Adrenal gland (tissue), 12 donors: Measurements from ENCODE around the gene ST8SIA4. TPM values are rescaled to one million over a fixed set of nuclear protein-coding genes. Genes with fewer than 3 reads are reported as not detected.

Experiments used
- DNase-seq, 7 donors: peaks; one replicate each; pipeline ENCODE4 v3.0.0-alpha.2; 2019 to 2020
- H3K27ac ChIP-seq, 5 donors: fragments of 200-600 bp; sonication (generic) in 4 of 5; 1 replicate in 3 of 5; 2 replicates in 2 of 5; pipeline versions ENCODE4 v1.5.1 to v1.8.0; 2016 to 2020; ENCODE audit warnings: mild to moderate bottlenecking in 1 of 5
- H3K27me3 ChIP-seq: fragments of 200-600 bp; 2 replicates; pipeline ENCODE4 v1.8.0; 2021
- H3K36me3 ChIP-seq, 2 donors: fragments of 200-600 bp; replicated peaks in 1 of 2; 1 replicate in 1 of 2; 2 replicates in 1 of 2; pipeline versions ENCODE4 v1.5.1 to v1.8.0; 2018 to 2022
- H3K4me1 ChIP-seq, 2 donors: fragments of 200-600 bp; replicated peaks in 1 of 2; 1 replicate in 1 of 2; 2 replicates in 1 of 2; pipeline versions ENCODE4 v1.5.1 to v1.8.0; 2018 to 2021
- H3K4me3 ChIP-seq, 4 donors: fragments of 200-600 bp; sonication (generic) in 3 of 4; one replicate each; pipeline ENCODE4 v1.5.1; 2016 to 2018
- H3K9me3 ChIP-seq, 3 donors: fragments of 200-600 bp; sonication (generic) in 1 of 3; replicated peaks in 1 of 3; 1 replicate in 2 of 3; 2 replicates in 1 of 3; pipeline versions ENCODE4 v1.5.1 to v1.8.0; 2016 to 2021
- POLR2A ChIP-seq, 2 donors: fragments of 450-650 bp; IDR thresholded peaks; one replicate each; pipeline ENCODE4 v1.6.1; 2017; ENCODE audit warnings: antibody characterized with exemption in 2 of 2, mild to moderate bottlenecking in 2 of 2, moderate library complexity in 1 of 2
- WGBS, 4 donors: extraction: QIAGEN DNeasy Blood & Tissue Kit in 2 of 4; methylation state at CpG; one replicate each; pipeline versions ENCODE4 v1.1.5 to v1.1.7; 2013 to 2017; 5-methylcytosine and 5-hydroxymethylcytosine counted together
- intact Hi-C, 2 donors: fragments of 100-400 bp; cut with DNase I; formaldehyde crosslinking; loops; one replicate each; pipeline versions ENCODE4 v1.14.1 to v1.15.0; 2022 to 2023
- polyA plus RNA-seq, 3 donors: library from polyadenylated mRNA; stranded (reverse); fragments of 200-250 nt in 2 of 3; fragments of 350-450 nt in 1 of 3; fragmentation: Illumina TruSeq in 1 of 3; extraction: RNeasy Lipid Tissue Mini Kit (QIAGEN cat#74804) in 1 of 3; gene quantifications; one replicate each; pipeline ENCODE4 v1.2.3, GENCODE V29; 2013 to 2014
- total RNA-seq, 9 donors: library from RNA; depleted of rRNA in 4 of 9; stranded (reverse); fragments of >200 nt in 4 of 9; fragments of 120-200 nt in 1 of 9; fragmentation: NEBNext Ultra II Directional in 1 of 9; extraction: Animal tissue kit (Norgen Biotek cat#: 25700) in 1 of 9; gene quantifications; one replicate each; pipeline versions ENCODE4 v1.1.0 to v1.2.4, GENCODE V29; 2013 to 2023
- TF ChIP-seq, protein P1 (sequence below), 6 experiments: fragments of 450-650 bp in 4 of 6; fragments of 200-600 bp in 2 of 6; sonication (generic) in 1 of 6; IDR thresholded peaks; 1 replicate in 5 of 6; 2 replicates in 1 of 6; pipeline versions ENCODE4 v1.5.1 to v1.8.0; 2016 to 2021; ENCODE audit warnings: antibody characterized with exemption in 6 of 6, mild to moderate bottlenecking in 2 of 6, moderate library complexity in 1 of 6
- donor health status: healthy with polysubstance abuse.
- donor health status: Bipolar disorder and iron deficiency.
- donor health status: DM: yes; HTN: yes; CAD: no.
- donor health status: DM: no; HTN: no; CAD: no.
- donor health status: DM: no; HTN: no; CAD: no.
- donor health status: DM: yes; HTN: yes; CAD: no.

ST8SIA4 gene
- total and polyA plus RNA-seq, 12 donors = 0.85 to 11.4 (median 5.5) TPM

DNA sequence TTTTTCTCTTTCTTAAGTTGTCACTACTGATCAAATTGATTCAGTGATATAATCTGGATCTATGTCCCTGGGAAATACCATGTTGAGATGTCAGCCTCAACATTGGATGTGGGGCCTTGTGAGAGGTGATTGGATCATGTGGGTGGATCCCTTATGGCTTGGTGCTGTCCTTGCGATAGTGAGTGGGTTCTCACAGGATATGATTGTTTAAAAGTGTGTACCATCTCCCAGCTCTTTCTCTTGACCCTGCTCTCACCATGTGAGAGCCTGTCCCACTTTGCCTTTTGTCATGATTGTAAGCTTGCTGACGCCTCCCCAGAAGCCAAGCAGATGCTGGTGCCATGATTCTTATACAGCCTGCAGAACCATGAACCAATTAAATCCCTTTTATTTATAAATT is 68.6 kb downstream of the ST8SIA4 start:
- no peak for TF ChIP-seq POLR2A (IDR thresholded peaks at IDR 0.05)
- no peak overlapping the region for H3K4me3 ChIP-seq
- 89 to 96% (median 94%) methylated on average over 2 of the region's 2 CpGs for WGBS, 4 donors
- no peak overlapping the region for H3K27ac ChIP-seq
- no peaks in the 10 kb centered on the region for H3K27me3 ChIP-seq
- no peaks in the 10 kb centered on the region for H3K9me3 ChIP-seq
- H3K4me1 ChIP-seq = no peaks in the 10 kb centered on the region
- H3K36me3 ChIP-seq = no peaks in the 10 kb centered on the region
- intact Hi-C loops = no loop called here
- DNase-seq = no peak

- intact Hi-C loops = no loop called here
- Histone ChIP-seq H3K27ac (no peak overlapping the region), H3K4me1 (no peaks in the 10 kb centered on the region), H3K4me3 (no peak overlapping the region), H3K9me3 (no peaks in the 10 kb centered on the region), H3K27me3 (no peaks in the 10 kb centered on the region), H3K36me3 (no peaks in the 10 kb centered on the region)
- WGBS, 4 donors = 87 to 91% (median 88%) methylated on average over 6 of the region's 6 CpGs
- no peak for TF ChIP-seq POLR2A (IDR thresholded peaks at IDR 0.05)
- TF ChIP-seq, protein P1, sequence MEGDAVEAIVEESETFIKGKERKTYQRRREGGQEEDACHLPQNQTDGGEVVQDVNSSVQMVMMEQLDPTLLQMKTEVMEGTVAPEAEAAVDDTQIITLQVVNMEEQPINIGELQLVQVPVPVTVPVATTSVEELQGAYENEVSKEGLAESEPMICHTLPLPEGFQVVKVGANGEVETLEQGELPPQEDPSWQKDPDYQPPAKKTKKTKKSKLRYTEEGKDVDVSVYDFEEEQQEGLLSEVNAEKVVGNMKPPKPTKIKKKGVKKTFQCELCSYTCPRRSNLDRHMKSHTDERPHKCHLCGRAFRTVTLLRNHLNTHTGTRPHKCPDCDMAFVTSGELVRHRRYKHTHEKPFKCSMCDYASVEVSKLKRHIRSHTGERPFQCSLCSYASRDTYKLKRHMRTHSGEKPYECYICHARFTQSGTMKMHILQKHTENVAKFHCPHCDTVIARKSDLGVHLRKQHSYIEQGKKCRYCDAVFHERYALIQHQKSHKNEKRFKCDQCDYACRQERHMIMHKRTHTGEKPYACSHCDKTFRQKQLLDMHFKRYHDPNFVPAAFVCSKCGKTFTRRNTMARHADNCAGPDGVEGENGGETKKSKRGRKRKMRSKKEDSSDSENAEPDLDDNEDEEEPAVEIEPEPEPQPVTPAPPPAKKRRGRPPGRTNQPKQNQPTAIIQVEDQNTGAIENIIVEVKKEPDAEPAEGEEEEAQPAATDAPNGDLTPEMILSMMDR (IDR thresholded peaks at IDR 0.05) = no peak
- no peak for DNase-seq
Observed at GRCh38 chr5:100832252-100833230, 70.5 kb downstream of the ST8SIA4 start.

DNA sequence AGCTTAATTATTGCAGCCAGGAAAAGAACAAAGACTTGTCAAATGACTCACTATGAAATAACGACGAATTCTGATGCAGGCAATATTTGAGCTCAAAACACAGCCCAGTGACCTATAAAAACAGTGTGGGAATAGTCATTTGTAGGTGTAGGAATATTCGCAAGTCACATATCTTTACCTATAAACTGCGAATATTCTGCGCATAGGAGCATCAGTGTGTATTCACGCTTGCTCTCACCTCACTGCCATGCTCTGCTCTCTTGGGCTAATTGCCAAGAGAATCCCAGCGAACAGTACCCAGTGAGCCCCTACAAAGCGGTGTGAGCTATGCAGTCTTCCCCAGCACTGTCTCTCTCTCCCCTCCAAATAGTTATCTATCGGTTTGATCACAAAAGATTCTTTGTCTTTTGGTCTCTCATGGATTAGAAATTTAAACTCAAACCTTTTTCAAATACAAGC is 74.2 kb downstream of the ST8SIA4 start:
- intact Hi-C loops = no loop called here
- Histone ChIP-seq H3K9me3 (no peaks in the 10 kb centered on the region), H3K36me3 (no peaks in the 10 kb centered on the region), H3K4me1 (peaks cover 0 to 3% of the 10 kb centered on the region in 2 donors), H3K27ac (no peak overlapping the region), H3K27me3 (no peaks in the 10 kb centered on the region), H3K4me3 (no peak overlapping the region)
- TF ChIP-seq, protein P1 (IDR thresholded peaks at IDR 0.05) = no peak
- no peak for TF ChIP-seq POLR2A (IDR thresholded peaks at IDR 0.05)
- 81 to 90% (median 86%) methylated on average over 9 of the region's 9 CpGs for WGBS, 4 donors
- DNase-seq = no peak

GRCh38 chr5:100828071-100828897 is 74.8 kb downstream of the ST8SIA4 start:
- TF ChIP-seq, protein P1 (IDR thresholded peaks at IDR 0.05) = no peak
- TF ChIP-seq POLR2A (IDR thresholded peaks at IDR 0.05) = no peak
- Histone ChIP-seq H3K27me3 (no peaks in the 10 kb centered on the region), H3K9me3 (no peaks in the 10 kb centered on the region), H3K36me3 (no peaks in the 10 kb centered on the region), H3K4me3 (no peak overlapping the region), H3K27ac (peak overlapping the region in 2 of 5 donors; percentile 12 to 28), H3K4me1 (peaks cover 0 to 3% of the 10 kb centered on the region in 2 donors)
- WGBS, 4 donors = 51 to 61% (median 61%) methylated on average over 7 of the region's 7 CpGs
- intact Hi-C loops = no loop called here
- DNase-seq = no peak
